ENCODE results near the gene DERL3.

Gene DERL3

GRCh38 chr22:23847310-23847920 is 8.6 kb upstream of the DERL3 start:
- DNase-seq = no peak

- no peak for DNase-seq
These were observed 7.3 kb upstream of the DERL3 start for GRCh38 chr22:23846081-23846469.

GRCh38 chr22:23845265-23846080 is 6.7 kb upstream of the DERL3 start:
- DNase-seq = no peak

GRCh38 chr22:23844739-23845202 is 6.0 kb upstream of the DERL3 start:
- no peak for DNase-seq

- no peak for DNase-seq
These were observed 3.8 kb upstream of the DERL3 start for GRCh38 chr22:23842599-23842998.

- DNase-seq = no peak
These were observed 3.1 kb upstream of the DERL3 start for GRCh38 chr22:23841736-23842445.

GRCh38 chr22:23841292-23841691 is 2.5 kb upstream of the DERL3 start:
- no peak for DNase-seq

- DNase-seq = no peak
These were observed 1.2 kb upstream of the DERL3 start for GRCh38 chr22:23840026-23840425.

- no peak for DNase-seq
These were observed 710 bp downstream of the DERL3 start for GRCh38 chr22:23837911-23838680.

- DNase-seq = no peak
These were observed 1.3 kb downstream of the DERL3 start for GRCh38 chr22:23837496-23837859.

- DNase-seq = no peak
These were observed 1.9 kb downstream of the DERL3 start for GRCh38 chr22:23836692-23837495.

- DNase-seq = no peak
These were observed 2.5 kb downstream of the DERL3 start for GRCh38 chr22:23836281-23836680.

- DNase-seq = no peak
These were observed 3.2 kb downstream of the DERL3 start for GRCh38 chr22:23835484-23836144.

GRCh38 chr22:23834793-23835483 is 3.9 kb downstream of the DERL3 start:
- no peak for DNase-seq

GRCh38 chr22:23834406-23834792 is 4.4 kb downstream of the DERL3 start:
- no peak for DNase-seq

GRCh38 chr22:23833911-23834317 is 4.9 kb downstream of the DERL3 start:
- no peak for DNase-seq

GRCh38 chr22:23833017-23833751 is 5.6 kb downstream of the DERL3 start:
- DNase-seq = no peak

GRCh38 chr22:23832226-23833016 is 6.4 kb downstream of the DERL3 start:
- no peak for DNase-seq

GRCh38 chr22:23831781-23832180 is 7.0 kb downstream of the DERL3 start:
- DNase-seq = no peak

All from effector CD4-positive, alpha-beta T cell (primary cell).